PFSK-1 (cell line): ENCODE data around the gene MBD2.

Experiments used
- FOXP2 ChIP-seq: optimal IDR thresholded peaks from 2 replicates; pipeline ENCODE3; 2011; ENCODE audit warnings: borderline replicate concordance, control low read depth, inconsistent platforms; ENCODE audit not compliant: insufficient read depth; ENCODE audit errors: extremely low read length, extremely low read depth
- POLR2AphosphoS5 ChIP-seq: IDR thresholded peaks from 2 replicates; pipeline ENCODE4 v1.6.1; 2012; ENCODE audit warnings: low read depth, mild to moderate bottlenecking, control low read depth, low read length, moderate library complexity
- REST ChIP-seq, 2 experiments: IDR thresholded peaks; 2 replicates each; pipeline versions ENCODE4 v1.6.1 to v1.8.0; 2011 to 2012; ENCODE audit warnings: low read depth in 2 of 2, low read length in 2 of 2, control low read depth in 1 of 2, inconsistent platforms in 1 of 2, mild to moderate bottlenecking in 1 of 2, moderate library complexity in 1 of 2; ENCODE audit not compliant: insufficient read depth in 1 of 2
- SIN3A ChIP-seq: IDR thresholded peaks from 2 replicates; pipeline ENCODE4 v1.6.1; 2012; ENCODE audit warnings: mild to moderate bottlenecking, low read length, moderate library complexity, borderline replicate concordance; ENCODE audit not compliant: insufficient read depth
- TAF1 ChIP-seq: IDR thresholded peaks from 2 replicates; pipeline ENCODE4 v1.6.1; 2012; ENCODE audit warnings: low read length, control low read depth, borderline replicate concordance; ENCODE audit not compliant: insufficient read depth

The MBD2 gene

DNA sequence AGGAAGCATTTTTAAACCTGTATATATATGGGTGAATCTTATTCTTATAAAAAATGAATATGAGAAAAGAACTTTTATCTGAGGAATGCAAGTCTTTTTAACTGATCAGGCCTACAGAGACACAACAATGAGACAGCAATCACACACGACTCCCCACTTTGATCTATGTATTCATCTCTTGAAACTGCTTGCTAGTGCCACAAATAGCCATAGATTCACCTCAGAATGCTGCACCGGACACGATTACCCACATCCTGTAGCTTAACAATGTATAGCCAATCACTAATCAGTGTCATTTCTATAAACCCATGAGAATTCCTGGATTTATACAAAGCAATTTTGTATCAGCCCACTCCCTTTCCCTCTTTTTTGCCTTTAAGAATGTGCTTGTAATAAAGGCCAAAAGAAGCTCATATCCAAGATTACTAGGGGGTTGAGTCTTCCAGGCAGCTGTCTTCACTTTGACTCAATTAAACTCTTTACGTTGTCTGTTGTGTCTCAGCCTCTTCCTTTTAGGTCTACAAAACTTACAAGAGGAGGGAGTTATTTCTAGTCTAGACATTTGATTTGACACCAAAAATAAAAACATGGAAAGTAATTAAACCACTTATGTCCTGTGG is 94.9 kb downstream of the MBD2 start:
- no peak for TF ChIP-seq POLR2AphosphoS5
- no peak for TF ChIP-seq REST (IDR thresholded peaks at IDR 0.05; ENCODE audit: insufficient read depth in 1 of 2, low read depth in 2 of 2, low read length in 2 of 2)
- TF ChIP-seq FOXP2: no peak
- no peak for TF ChIP-seq TAF1
- TF ChIP-seq SIN3A: no peak

DNA sequence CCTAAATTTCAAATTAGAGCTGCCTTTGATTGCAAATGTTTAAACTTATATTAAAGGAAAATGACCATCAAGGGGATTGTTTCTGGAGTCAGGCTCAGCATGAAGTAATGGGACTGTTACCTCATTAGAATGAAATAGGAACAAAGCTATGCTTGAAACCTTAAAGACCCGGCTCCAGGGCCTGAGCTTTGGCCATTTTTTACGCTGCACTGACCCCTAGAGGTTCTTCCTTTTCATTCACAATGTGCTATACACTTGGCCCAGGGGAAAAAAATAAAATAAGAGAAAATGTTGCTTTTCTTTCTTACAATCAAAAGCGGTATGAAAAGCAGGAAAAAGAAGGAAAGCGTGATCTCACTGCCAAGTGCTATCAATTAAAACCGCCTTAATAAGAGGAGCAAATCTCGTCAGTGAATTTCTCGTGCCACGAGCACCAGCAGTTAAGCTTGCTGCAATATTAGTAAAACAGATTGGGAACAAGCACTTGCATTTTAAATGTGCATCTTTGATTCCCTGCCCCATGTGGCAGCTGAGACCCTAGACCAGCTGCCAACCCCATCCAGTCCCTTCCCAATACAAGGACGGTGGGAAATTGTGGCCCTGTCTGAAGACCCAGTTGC is 96.6 kb downstream of the MBD2 start:
- TF ChIP-seq POLR2AphosphoS5 (no peak), FOXP2 (no peak), TAF1 (no peak), REST (IDR thresholded peaks at IDR 0.05; ENCODE audit: insufficient read depth in 1 of 2, low read depth in 2 of 2, low read length in 2 of 2) (no peak), SIN3A (no peak)

DNA sequence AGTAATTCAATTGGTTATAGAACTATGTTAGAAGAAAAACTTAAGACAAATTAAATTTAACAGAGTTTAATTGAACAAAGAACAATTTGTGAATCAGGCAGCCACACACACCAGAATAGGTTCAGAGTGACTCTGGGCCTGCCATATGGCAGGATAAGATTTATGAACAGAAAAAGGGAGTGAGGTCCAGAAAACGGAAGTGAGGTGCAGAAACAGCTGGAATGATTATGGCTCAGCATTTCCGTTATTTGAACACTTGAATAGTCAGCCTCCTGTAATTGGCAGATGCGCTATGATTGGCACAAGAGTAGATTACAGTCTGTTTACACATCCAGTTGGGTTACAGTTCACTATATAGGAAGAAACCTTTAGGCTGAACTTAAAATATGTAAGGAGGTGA is 99.0 kb downstream of the MBD2 start:
- TF ChIP-seq FOXP2: no peak
- TF ChIP-seq REST (IDR thresholded peaks at IDR 0.05; ENCODE audit: insufficient read depth in 1 of 2, low read depth in 2 of 2, low read length in 2 of 2): no peak
- no peak for TF ChIP-seq POLR2AphosphoS5
- no peak for TF ChIP-seq TAF1
- no peak for TF ChIP-seq SIN3A

- TF ChIP-seq REST (IDR thresholded peaks at IDR 0.05; ENCODE audit: insufficient read depth in 1 of 2, low read depth in 2 of 2, low read length in 2 of 2) (no peak), FOXP2 (no peak), POLR2AphosphoS5 (no peak), SIN3A (no peak), TAF1 (no peak)
Measured at GRCh38 chr18:54119524-54120019, 104.9 kb downstream of the MBD2 start.
